Measurements from ENCODE around the gene HSDL2.

The HSDL2 gene

DNA sequence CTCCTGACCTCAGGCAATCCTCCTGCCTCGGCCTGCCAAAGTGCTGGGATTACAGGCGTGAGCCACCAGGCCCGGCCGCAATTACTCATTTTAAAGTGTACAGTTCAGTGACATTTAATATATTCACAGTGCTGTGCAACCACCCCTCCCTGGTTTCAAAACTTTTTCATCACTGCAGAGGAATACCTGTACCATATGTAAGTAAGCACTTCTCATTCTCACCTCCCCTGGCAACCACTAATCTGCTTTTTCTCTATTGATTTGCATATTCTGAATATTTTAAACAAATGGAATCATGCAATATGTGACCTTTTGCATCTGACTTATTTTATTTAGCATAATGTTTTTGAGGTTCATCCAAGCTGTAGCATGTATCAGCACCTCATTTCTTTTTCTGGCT lies 85.4 kb downstream of the HSDL2 start:
- TF ChIP-seq ZFX (IDR thresholded peaks at IDR 0.05), result no peak
- TF ChIP-seq, protein P1, sequence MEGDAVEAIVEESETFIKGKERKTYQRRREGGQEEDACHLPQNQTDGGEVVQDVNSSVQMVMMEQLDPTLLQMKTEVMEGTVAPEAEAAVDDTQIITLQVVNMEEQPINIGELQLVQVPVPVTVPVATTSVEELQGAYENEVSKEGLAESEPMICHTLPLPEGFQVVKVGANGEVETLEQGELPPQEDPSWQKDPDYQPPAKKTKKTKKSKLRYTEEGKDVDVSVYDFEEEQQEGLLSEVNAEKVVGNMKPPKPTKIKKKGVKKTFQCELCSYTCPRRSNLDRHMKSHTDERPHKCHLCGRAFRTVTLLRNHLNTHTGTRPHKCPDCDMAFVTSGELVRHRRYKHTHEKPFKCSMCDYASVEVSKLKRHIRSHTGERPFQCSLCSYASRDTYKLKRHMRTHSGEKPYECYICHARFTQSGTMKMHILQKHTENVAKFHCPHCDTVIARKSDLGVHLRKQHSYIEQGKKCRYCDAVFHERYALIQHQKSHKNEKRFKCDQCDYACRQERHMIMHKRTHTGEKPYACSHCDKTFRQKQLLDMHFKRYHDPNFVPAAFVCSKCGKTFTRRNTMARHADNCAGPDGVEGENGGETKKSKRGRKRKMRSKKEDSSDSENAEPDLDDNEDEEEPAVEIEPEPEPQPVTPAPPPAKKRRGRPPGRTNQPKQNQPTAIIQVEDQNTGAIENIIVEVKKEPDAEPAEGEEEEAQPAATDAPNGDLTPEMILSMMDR (conservative IDR thresholded peaks at IDR 0.05), result no peak
- H3K27ac ChIP-seq, result no peak overlapping the region

DNA sequence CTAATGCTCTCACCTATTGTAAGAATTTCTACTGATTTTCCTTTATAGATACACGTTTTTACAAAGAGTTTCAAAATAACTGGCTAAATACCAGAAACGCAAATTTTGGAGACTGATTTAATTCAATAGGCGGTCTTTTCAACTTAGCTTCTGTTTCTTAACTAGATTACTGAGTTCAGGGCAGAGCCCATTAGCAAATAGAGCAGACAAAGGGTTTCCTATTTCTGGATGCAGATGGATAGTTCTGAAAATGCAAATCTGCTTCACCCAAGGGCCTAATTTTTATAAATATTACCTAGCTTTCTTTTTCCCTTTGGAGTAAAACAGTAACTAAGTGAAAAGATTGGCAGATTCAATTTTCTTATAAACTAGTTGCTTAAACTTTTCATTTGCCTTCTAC lies 93.1 kb downstream of the HSDL2 start:
- H3K27ac ChIP-seq, result no peak overlapping the region
- no peak for TF ChIP-seq ZFX (IDR thresholded peaks at IDR 0.05)
- TF ChIP-seq, protein P1 (conservative IDR thresholded peaks at IDR 0.05), result no peak

- no peak overlapping the region for H3K27ac ChIP-seq
- no peak for TF ChIP-seq ZFX (IDR thresholded peaks at IDR 0.05)
- TF ChIP-seq, protein P1 (conservative IDR thresholded peaks at IDR 0.05), result no peak
Observed at GRCh38 chr9:112473986-112474385, 94.1 kb downstream of the HSDL2 start.

GRCh38 chr9:112475318-112475717 lies 95.4 kb downstream of the HSDL2 start:
- TF ChIP-seq, protein P1 (conservative IDR thresholded peaks at IDR 0.05), result no peak
- TF ChIP-seq ZFX (IDR thresholded peaks at IDR 0.05), result no peak
- no peak overlapping the region for H3K27ac ChIP-seq

DNA sequence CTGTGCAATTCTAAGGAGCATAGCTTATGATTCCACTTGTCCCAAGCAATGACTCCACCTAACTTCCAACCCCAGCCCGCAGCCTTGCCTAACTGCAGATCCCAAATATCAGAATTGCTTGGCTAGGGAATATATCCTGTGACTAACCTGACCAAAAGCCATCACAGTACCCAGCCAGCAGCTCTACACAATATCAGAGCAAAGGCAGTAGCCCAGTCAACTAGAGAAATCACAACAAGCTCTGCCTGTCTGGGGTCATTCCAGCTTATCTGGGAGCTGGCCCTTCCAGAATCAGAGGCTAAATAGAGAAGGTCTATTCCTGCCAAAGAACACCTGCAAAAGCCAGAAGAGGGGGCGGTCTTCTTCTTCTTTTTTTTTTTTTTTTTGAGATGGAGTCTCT lies 97.4 kb downstream of the HSDL2 start:
- TF ChIP-seq, protein P1 (conservative IDR thresholded peaks at IDR 0.05), result no peak
- no peak for TF ChIP-seq ZFX (IDR thresholded peaks at IDR 0.05)
- H3K27ac ChIP-seq, result no peak overlapping the region

GRCh38 chr9:112479221-112479620 lies 99.3 kb downstream of the HSDL2 start:
- H3K27ac ChIP-seq, result no peak overlapping the region
- TF ChIP-seq ZFX (IDR thresholded peaks at IDR 0.05), result no peak
- TF ChIP-seq, protein P1 (conservative IDR thresholded peaks at IDR 0.05), result no peak

DNA sequence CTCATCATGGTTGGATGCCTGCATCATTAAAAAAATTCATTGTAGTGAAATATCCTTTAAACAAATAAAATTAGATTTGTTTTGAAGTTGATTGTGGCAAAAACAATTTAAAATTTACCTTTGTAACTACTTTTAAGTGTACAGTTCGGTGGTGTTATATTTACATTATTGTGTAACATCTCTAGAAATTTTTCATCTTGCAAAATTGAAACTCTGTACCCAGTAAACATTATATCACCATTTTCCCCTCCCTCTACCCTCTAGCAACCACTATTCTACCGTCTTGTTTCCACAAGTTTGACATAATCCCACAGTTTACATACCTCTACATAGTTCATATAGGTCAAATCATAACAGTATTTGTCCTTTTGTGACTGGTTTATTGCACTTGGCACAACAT lies 104.7 kb downstream of the HSDL2 start:
- TF ChIP-seq, protein P1 (conservative IDR thresholded peaks at IDR 0.05), result no peak
- TF ChIP-seq ZFX (IDR thresholded peaks at IDR 0.05), result no peak
- H3K27ac ChIP-seq, result no peak overlapping the region

All from C4-2B (cell line).